ENCODE measurements around the gene MORC3. TPM values are rescaled to one million over a fixed set of nuclear protein-coding genes. Genes with fewer than 3 reads are reported as not detected.
"Not testable (repeated sequence)": the region's sequence is repeated elsewhere in the genome, so short reads cannot be mapped to it uniquely, and the experiment has no call there.

The MORC3 gene
- total and polyA plus RNA-seq, 2 donors (not counting 1 experiment from before 2014, with no cell fraction given) = 44.9 to 104 TPM

GRCh38 chr21:36338975-36339374 is 19.0 kb downstream of the MORC3 start:
- Histone ChIP-seq H3K27me3 (replicated peaks in 1 of 4; ENCODE audit: control extremely low read depth in 1 of 4, control insufficient read depth in 3 of 4, insufficient read depth in 4 of 4, low read length in 3 of 4) (no peaks in the 10 kb centered on the region), H3K27ac (ENCODE audit: low read length in 2 of 2) (no peak overlapping the region), H3K36me3 (replicated peaks in 1 of 2; ENCODE audit: control extremely low read depth in 1 of 2, control insufficient read depth in 1 of 2, extremely low read depth in 1 of 2, insufficient read depth in 2 of 2, low read length in 1 of 2) (peaks cover 17 to 72% of the 10 kb centered on the region in 2 experiments), H3K4me3 (ENCODE audit: control extremely low read depth in 1 of 5, extremely low read depth in 1 of 5, insufficient read depth in 1 of 5, low read depth in 2 of 5, low read length in 4 of 5) (no peak overlapping the region), H3K9ac (ENCODE audit: low read length) (no peak overlapping the region), H3K9me3 (ENCODE audit: control extremely low read depth in 1 of 3, control insufficient read depth in 2 of 3, insufficient read depth in 1 of 3, low read length in 2 of 3) (no peaks in the 10 kb centered on the region), H4K20me1 (ENCODE audit: control insufficient read depth, insufficient read depth, low read length, poor library complexity, severe bottlenecking) (peaks cover 48% of the 10 kb centered on the region), H3K4me1 (ENCODE audit: control insufficient read depth in 2 of 2, insufficient read depth in 2 of 2, low read length in 2 of 2) (no peaks in the 10 kb centered on the region), H3K79me2 (ENCODE audit: control insufficient read depth, insufficient read depth, low read length) (peaks cover 87% of the 10 kb centered on the region), H3K4me2 (replicated peaks; ENCODE audit: low read depth, low read length, poor library complexity, severe bottlenecking) (no peak overlapping the region), H2AFZ (ENCODE audit: insufficient read depth, low read depth, low read length, poor library complexity, severe bottlenecking) (no peak overlapping the region)
- intact Hi-C loops (cut with micrococcal nuclease) = no loop called here
- Mint-ChIP-seq H3K27ac (no peak overlapping the region), H3K9me3 (ENCODE audit: insufficient read depth) (no peaks in the 10 kb centered on the region), H3K4me3 (no peak overlapping the region), H3K4me1 (no peaks in the 10 kb centered on the region), H3K27me3 (no peaks in the 10 kb centered on the region)
- ChIA-PET POLR2A (interaction anchor here (0.6 kb wide), 1 partner anchor 19 kb away, joined by 4 read pairs; no protein-coding TSS in a partner anchor), CTCF (no interaction called here)
- TF ChIP-seq CTCF (IDR thresholded peaks at IDR 0.05) (no peak), EZH2 (IDR thresholded peaks at IDR 0.05; ENCODE audit: borderline replicate concordance, insufficient read depth, low read depth, low read length, poor library complexity, severe bottlenecking) (no peak)
- no peak for ATAC-seq (ENCODE audit: low read depth)
- no peak for DNase-seq
- 100% methylated on average over 9 of the region's 10 CpGs for WGBS (ENCODE audit: insufficient coverage)

GRCh38 chr21:36342581-36342980 is 22.6 kb downstream of the MORC3 start:
- H3K4me1 Mint-ChIP-seq; H3K9me3 Mint-ChIP-seq (ENCODE audit: insufficient read depth); POLR2A ChIA-PET; intact Hi-C loops (cut with micrococcal nuclease); H3K27ac Mint-ChIP-seq; H3K9me3 ChIP-seq (ENCODE audit: control extremely low read depth in 1 of 3, control insufficient read depth in 2 of 3, insufficient read depth in 1 of 3, low read length in 2 of 3); H3K4me1 ChIP-seq (ENCODE audit: control insufficient read depth in 2 of 2, insufficient read depth in 2 of 2, low read length in 2 of 2); ATAC-seq (ENCODE audit: low read depth); H3K27me3 ChIP-seq (replicated peaks in 1 of 4; ENCODE audit: control extremely low read depth in 1 of 4, control insufficient read depth in 3 of 4, insufficient read depth in 4 of 4, low read length in 3 of 4); DNase-seq; H3K4me3 Mint-ChIP-seq; H2AFZ ChIP-seq (ENCODE audit: insufficient read depth, low read depth, low read length, poor library complexity, severe bottlenecking); H3K27ac ChIP-seq (ENCODE audit: low read length in 2 of 2); H3K9ac ChIP-seq (ENCODE audit: low read length); H3K4me3 ChIP-seq (ENCODE audit: control extremely low read depth in 1 of 5, extremely low read depth in 1 of 5, insufficient read depth in 1 of 5, low read depth in 2 of 5, low read length in 4 of 5); H3K27me3 Mint-ChIP-seq; H3K4me2 ChIP-seq (replicated peaks; ENCODE audit: low read depth, low read length, poor library complexity, severe bottlenecking): not testable (repeated sequence)
- peaks cover 44% of the 10 kb centered on the region for H4K20me1 ChIP-seq (ENCODE audit: control insufficient read depth, insufficient read depth, low read length, poor library complexity, severe bottlenecking)
- peaks cover 14 to 79% of the 10 kb centered on the region in 2 experiments for H3K36me3 ChIP-seq (replicated peaks in 1 of 2; ENCODE audit: control extremely low read depth in 1 of 2, control insufficient read depth in 1 of 2, extremely low read depth in 1 of 2, insufficient read depth in 2 of 2, low read length in 1 of 2)
- CTCF ChIA-PET = interaction anchor here (0.6 kb wide), 1 partner anchor 10 kb away, joined by 3 read pairs; no protein-coding TSS in a partner anchor
- 100% methylated on average over 6 of the region's 7 CpGs for WGBS (ENCODE audit: insufficient coverage)
- peaks cover 73% of the 10 kb centered on the region for H3K79me2 ChIP-seq (ENCODE audit: control insufficient read depth, insufficient read depth, low read length)

Data from B cell (primary cell).